ENCODE measurements around the gene SPINK5.
"Not testable (repeated sequence)": the region's sequence is repeated elsewhere in the genome, so short reads cannot be mapped to it uniquely, and the experiment has no call there.

The SPINK5 gene

GRCh38 chr5:148063861-148064260 is at the start of gene SPINK5:
Gene SPINK5 (plus strand): TSS chr5:148063980. CDS start chr5:148064045, 65 bp downstream.
- no peak for DNase-seq

- DNase-seq = no peak
These were observed 49.5 kb upstream of the SPINK5 start for GRCh38 chr5:148014276-148014675.

GRCh38 chr5:148020257-148020988 is 43.4 kb upstream of the SPINK5 start:
- DNase-seq = no peak

DNA sequence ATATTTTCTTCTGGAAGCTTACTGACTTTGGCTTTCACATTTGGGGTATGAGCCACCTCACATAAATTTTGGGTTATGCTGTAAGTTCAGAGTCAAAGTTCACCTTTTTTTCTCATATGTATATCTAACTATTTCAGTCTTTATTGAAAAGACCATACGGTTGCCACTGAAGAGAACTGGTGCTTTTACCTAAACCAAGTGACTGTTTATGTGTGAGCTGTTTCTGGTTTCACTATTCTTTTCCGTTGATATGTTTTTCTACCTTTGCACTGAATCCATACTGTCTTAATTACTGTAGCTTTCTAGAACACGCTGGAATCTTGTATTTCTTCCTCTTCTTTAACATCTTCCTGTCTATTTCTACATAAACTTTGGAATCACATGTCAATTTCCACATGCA is 36.3 kb upstream of the SPINK5 start:
- DNase-seq = no peak

GRCh38 chr5:148029131-148029530 is 34.6 kb upstream of the SPINK5 start:
- no peak for DNase-seq

GRCh38 chr5:148033134-148033533 is 30.6 kb upstream of the SPINK5 start:
- no peak for DNase-seq

GRCh38 chr5:148035676-148036075 is 28.1 kb upstream of the SPINK5 start:
- no peak for DNase-seq

DNA sequence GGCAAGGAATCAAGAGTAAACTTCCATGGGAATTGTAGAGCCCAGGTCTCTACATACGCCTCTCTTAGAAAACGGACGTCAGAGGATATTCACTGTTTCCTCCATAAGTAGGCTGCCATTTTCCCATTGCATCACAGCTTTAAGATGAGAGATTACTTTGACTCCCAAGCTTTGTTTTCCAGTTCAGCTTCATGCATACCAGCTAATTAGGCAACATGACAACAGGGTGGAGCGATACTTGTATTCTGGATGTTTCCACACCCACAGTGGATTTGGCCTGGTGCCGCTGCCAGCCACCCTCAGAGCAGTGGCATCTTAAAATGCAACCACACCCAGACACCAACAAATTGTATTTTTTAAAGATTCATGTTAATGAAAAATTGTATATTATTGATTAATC is 20.9 kb upstream of the SPINK5 start:
- DNase-seq = no peak

GRCh38 chr5:148043705-148044104 is 20.1 kb upstream of the SPINK5 start:
- DNase-seq = no peak

- DNase-seq = not testable (repeated sequence)
These were observed 8.6 kb upstream of the SPINK5 start for GRCh38 chr5:148055160-148055559.

DNA sequence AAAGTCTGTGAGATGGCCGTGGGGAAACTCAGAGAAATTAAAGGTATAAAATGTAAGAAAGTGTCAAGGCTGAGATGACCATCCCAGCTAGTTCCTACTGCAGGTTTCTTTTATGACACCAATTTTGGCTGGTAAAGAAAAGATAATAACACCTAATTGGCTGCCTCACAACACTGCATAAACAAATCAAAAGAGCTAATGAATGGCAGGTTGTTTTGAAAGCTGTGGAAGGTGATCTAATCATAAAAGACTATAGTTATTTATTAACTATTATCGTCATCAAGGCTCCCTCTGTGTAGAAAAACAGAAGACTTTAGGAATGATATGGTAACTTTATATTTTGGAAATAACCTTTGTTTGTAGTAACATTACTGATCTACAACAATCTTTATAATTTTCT is 3.5 kb upstream of the SPINK5 start:
- DNase-seq = no peak

- DNase-seq = no peak
These were observed 2.9 kb upstream of the SPINK5 start for GRCh38 chr5:148060881-148061280.

- no peak for DNase-seq
These were observed 6.8 kb downstream of the SPINK5 start for GRCh38 chr5:148070621-148071020.

- DNase-seq = no peak
These were observed 8.4 kb downstream of the SPINK5 start for GRCh38 chr5:148072207-148072606.

- no peak for DNase-seq
These were observed 11.7 kb downstream of the SPINK5 start for GRCh38 chr5:148075529-148075928.

DNA sequence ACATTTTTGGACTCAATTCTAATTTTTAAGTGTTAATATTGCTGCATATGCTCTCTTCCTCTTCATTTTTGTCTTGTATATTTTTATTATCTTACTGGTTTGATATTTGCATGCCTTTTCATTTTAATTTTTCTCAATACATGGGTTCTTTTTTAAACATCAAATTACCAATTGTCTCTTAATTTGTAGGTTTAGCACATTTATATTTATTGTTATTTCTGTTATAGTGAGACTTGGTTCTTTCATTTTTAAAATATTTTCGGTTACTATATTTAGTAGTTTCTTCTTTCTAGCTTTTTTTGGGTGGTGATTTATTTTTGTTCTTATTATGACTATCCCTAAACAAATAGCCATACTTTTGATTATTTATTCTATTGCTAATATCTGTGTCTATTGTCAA is 19.4 kb downstream of the SPINK5 start:
- DNase-seq = no peak

GRCh38 chr5:148084269-148084668 is 20.5 kb downstream of the SPINK5 start:
- DNase-seq = no peak

DNA sequence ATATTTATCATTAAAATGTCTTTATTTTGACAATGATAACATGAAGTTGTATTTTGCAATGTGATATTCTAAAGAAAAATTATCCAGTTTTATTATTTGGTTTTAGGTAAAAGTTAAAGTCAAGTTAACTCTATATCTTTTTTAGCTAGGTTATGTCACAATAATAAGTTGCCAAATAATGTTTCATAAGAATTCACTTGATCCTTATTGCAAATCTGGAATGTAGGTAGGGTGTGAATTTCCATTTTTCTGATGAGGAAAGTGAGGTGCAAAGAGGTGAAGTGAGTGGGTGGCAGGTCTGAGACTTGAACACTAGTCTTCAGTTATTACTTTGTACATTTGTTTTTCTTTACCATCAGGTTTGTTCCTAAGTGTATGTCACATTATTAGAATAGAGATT is 21.5 kb downstream of the SPINK5 start:
- DNase-seq = no peak

GRCh38 chr5:148085977-148086705 is 22.4 kb downstream of the SPINK5 start:
- DNase-seq = no peak

DNA sequence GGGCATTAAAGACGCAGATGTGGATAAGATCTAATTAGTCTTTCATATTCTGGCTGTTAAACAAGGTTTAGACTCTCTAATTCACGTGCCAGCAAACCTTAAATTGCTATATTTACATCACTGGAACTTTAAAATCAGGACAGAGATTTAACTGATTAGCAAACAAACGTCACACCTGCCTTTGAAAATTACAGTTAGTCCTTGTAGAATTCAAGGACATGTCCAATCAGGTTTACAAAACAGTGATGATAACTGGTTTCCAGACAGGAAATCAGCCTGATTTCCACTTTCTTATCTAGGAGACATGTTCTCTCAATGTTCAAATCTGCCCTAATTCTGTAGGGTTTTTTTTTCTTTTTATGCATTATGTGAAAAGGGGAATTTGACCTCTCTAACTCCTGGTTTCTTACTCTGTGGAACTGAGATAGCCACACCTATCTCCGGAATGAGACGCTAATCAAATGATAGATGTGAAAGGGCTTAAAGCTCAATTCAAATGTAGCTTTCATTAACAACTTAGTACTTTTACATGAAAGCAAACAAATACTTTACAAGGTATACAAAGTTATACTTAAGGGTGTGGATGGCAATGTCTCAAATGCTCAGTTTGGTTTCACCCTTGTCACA is 26.5 kb downstream of the SPINK5 start:
- no peak for DNase-seq

GRCh38 chr5:148090773-148091250 is 27.0 kb downstream of the SPINK5 start:
- no peak for DNase-seq

DNA sequence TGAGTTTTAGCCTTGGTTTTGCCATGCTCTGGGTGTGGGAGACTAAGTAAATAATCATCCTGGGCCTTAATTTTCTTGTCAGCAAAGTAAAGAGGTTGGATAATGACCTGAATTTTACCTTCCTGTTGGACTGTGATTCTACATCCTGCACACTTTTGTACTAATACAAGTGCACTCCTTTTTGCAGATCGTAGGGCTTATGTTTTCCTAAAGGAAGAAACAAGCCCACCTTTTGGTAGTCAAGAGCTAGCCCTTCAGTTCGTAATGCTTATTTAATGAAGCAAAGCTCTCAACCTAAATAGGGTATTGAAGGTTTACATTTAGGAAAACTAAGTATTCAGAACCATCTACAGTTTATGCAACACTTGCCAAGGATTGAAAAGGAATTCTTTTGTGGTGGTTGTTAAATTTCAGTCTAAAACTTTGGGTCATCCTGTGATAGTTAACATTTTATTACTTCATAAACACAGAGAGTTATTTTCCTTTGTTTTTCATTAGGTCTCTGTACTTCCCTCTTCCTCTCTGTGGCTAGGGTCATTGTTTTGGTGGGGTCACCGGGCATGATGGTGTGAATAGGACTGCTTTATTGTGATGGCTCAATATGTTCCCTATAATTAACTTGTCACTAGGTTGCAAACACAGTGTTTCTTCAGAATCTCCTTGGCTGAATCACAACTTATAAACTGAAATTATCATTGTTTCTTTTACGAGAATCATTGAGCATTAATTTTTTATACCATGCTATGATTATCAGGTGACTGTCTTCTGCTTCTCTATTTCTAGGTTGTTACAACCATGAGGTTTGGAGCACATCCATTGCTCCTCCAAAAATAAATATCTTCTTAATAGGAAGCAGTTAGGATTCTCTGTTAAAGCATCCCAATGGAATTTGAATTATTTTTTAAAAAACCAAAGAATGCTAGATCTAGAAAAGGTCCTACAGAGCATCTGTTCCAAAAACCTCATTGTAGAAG is 28.5 kb downstream of the SPINK5 start:
- DNase-seq = no peak

GRCh38 chr5:148094336-148094735 is 30.6 kb downstream of the SPINK5 start:
- no peak for DNase-seq

All from stimulated activated CD4-positive, alpha-beta T cell treated with anti-CD3 and anti-CD28 coated beads, Interleukin-12 subunit alpha, Interleukin-12 subunit beta, amount 100 ng/mL, for 4 hours (primary cell).